ENCODE data around the gene ACTR1B.
"Not testable (repeated sequence)": the region's sequence is repeated elsewhere in the genome, so short reads cannot be mapped to it uniquely, and the experiment has no call there.

Gene ACTR1B

DNA sequence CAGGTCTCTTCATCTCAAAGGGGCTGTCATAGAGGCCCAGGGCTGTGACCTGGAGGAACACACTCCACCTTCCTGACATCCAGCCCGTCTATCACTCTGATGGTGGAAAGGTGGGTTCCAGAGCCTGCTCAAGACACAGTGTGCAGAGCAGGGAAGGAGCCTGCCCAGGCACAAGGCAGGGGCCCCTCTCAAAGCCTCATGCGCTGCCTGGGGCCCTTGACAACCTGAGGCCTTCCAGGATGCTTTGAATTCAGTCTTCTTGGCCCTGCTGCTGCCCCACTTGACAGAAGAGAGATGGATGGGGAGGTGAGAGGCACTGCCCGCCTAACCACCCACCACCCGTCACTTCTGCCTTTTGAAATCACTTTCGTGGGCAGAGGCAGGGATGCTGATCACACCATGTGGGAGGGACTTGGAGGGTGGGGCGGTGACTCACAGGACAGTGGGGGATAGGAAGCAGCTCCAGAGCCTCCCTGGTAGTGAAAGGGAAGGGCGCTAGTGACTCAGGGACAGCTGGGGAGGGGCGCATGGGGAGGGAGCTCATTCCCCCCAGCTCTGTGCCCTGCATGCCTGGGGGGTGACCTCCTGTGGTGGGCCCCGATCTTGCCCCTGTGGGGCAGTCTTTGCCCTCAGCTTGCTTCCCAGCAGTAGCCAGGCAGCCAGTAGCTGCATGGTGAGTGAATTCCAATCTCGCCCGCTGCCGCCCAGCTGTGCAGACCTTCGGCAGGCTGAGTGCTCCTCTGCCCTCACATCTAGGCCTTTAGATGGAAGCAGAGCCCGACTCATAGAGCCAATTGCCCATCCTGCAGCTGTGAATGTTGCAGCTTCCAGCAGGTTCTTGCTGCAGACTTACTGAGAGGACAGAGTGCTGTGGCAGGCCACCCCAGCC lies 44.7 kb downstream of the ACTR1B start:
- H3K4me3 ChIP-seq (replicated peaks; ENCODE audit: low read depth, low read length); H3K36me3 ChIP-seq (ENCODE audit: control insufficient read depth, insufficient read depth, low read length); DNase-seq (ENCODE audit: extremely low read depth, insufficient read length); H3K27me3 ChIP-seq (replicated peaks; ENCODE audit: control insufficient read depth, insufficient read depth, low read length): not testable (repeated sequence)

DNA sequence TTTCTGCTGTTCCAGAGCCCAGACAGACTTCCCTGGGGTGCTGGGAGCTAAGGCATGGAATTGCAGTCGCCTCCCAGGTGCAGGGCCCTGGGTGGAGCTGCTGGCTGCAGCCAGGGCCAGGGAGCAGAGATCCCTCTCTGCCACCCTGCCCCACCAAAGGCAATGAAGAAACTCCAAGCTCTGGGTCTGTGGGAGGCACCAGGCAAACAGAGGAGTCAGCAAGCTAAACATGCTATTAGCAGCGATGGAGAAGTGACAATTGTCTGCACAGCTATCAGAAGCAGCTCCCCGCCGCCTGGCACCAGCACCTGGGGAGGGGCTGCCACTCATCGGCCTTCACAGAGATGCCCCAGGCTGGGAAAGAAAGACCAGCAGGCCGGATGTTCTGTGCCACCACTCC lies 45.9 kb downstream of the ACTR1B start:
- TF ChIP-seq, protein P1, sequence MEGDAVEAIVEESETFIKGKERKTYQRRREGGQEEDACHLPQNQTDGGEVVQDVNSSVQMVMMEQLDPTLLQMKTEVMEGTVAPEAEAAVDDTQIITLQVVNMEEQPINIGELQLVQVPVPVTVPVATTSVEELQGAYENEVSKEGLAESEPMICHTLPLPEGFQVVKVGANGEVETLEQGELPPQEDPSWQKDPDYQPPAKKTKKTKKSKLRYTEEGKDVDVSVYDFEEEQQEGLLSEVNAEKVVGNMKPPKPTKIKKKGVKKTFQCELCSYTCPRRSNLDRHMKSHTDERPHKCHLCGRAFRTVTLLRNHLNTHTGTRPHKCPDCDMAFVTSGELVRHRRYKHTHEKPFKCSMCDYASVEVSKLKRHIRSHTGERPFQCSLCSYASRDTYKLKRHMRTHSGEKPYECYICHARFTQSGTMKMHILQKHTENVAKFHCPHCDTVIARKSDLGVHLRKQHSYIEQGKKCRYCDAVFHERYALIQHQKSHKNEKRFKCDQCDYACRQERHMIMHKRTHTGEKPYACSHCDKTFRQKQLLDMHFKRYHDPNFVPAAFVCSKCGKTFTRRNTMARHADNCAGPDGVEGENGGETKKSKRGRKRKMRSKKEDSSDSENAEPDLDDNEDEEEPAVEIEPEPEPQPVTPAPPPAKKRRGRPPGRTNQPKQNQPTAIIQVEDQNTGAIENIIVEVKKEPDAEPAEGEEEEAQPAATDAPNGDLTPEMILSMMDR (IDR thresholded peaks at IDR 0.05; ENCODE audit: insufficient read depth, low read length, poor library complexity, severe bottlenecking) = no peak
- H3K27me3 ChIP-seq (replicated peaks; ENCODE audit: control insufficient read depth, insufficient read depth, low read length) = no peaks in the 10 kb centered on the region
- H3K36me3 ChIP-seq (ENCODE audit: control insufficient read depth, insufficient read depth, low read length) = no peaks in the 10 kb centered on the region
- H3K4me3 ChIP-seq (replicated peaks; ENCODE audit: low read depth, low read length) = no peak overlapping the region
- no peak for DNase-seq (ENCODE audit: extremely low read depth, insufficient read length)

- not testable (repeated sequence) for H3K4me3 ChIP-seq (replicated peaks; ENCODE audit: low read depth, low read length); DNase-seq (ENCODE audit: extremely low read depth, insufficient read length); H3K27me3 ChIP-seq (replicated peaks; ENCODE audit: control insufficient read depth, insufficient read depth, low read length); H3K36me3 ChIP-seq (ENCODE audit: control insufficient read depth, insufficient read depth, low read length)
These were observed 48.1 kb downstream of the ACTR1B start for GRCh38 chr2:97615746-97616145.

DNA sequence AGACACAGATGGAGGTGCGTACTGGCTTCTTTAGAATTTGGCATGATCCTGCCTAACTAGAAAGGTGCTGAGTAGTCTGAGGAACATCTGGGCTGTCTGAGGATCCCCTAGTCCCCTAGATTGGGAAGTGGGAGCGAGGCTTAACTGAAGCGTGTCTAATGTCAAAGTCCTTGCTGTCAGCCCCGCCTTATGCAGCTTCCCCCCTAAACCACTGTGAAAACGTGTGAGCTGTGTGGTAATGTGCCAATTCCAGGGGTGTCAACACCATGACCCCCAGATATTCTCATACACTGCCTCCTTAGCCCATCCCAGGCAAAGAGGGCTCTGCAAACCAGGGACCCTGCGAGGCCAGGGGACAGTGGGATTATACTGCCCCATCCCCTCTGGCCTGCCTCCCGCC lies 51.9 kb downstream of the ACTR1B start:
- H3K27me3 ChIP-seq (replicated peaks; ENCODE audit: control insufficient read depth, insufficient read depth, low read length); H3K4me3 ChIP-seq (replicated peaks; ENCODE audit: low read depth, low read length); H3K36me3 ChIP-seq (ENCODE audit: control insufficient read depth, insufficient read depth, low read length); DNase-seq (ENCODE audit: extremely low read depth, insufficient read length): not testable (repeated sequence)

DNA sequence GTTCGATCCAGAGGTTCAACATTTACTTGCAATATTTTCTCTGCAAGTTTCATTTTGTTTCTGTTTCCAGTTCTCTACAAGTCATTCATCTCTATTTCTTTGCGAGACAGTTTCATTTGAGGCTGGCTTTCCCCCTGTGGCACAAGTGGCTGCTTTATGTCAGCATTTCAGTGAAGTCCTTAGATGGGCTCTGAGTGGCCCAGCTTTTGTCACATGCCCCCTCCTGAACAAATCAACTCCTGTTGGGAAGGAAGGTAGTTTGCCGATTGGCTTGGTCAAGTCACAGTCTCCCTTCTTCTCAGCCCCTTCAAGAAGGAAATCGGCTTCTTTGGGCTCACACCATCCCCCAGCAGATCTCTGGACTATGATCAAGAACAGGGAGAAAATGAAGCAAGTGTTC lies 55.1 kb downstream of the ACTR1B start:
- not testable (repeated sequence) for DNase-seq (ENCODE audit: extremely low read depth, insufficient read length); H3K36me3 ChIP-seq (ENCODE audit: control insufficient read depth, insufficient read depth, low read length); H3K27me3 ChIP-seq (replicated peaks; ENCODE audit: control insufficient read depth, insufficient read depth, low read length); H3K4me3 ChIP-seq (replicated peaks; ENCODE audit: low read depth, low read length)

Data from GM06990 (cell line).